Neuronal stem cell (in vitro differentiated cells): ENCODE measurements around the gene SEMA3D.

Experiments used
- DNase-seq: peaks from one replicate; pipeline ENCODE4 v3.0.0-alpha.2; 2013; ENCODE audit warnings: low spot score
- H2AFZ ChIP-seq: one replicate; pipeline ENCODE4 v1.6.1; 2013; ENCODE audit warnings: mild to moderate bottlenecking, low read length, inconsistent platforms
- H2AK5ac ChIP-seq: 2 replicates; pipeline ENCODE4 v1.6.1; 2013; ENCODE audit warnings: low read depth, mild to moderate bottlenecking, inconsistent platforms, low read length, moderate library complexity, mixed read lengths
- H2BK120ac ChIP-seq: 2 replicates; pipeline ENCODE4 v1.6.1; 2013; ENCODE audit warnings: low read depth, mild to moderate bottlenecking, inconsistent platforms, low read length, moderate library complexity, mixed read lengths
- H2BK12ac ChIP-seq: one replicate; pipeline ENCODE4 v1.6.1; 2013; ENCODE audit warnings: low read length, inconsistent platforms
- H2BK15ac ChIP-seq: 2 replicates; pipeline ENCODE4 v1.6.1; 2013; ENCODE audit warnings: mild to moderate bottlenecking, low read length, inconsistent platforms, mixed read lengths
- H2BK5ac ChIP-seq: one replicate; pipeline ENCODE4 v1.6.1; 2013; ENCODE audit warnings: inconsistent platforms, mild to moderate bottlenecking, low read length, moderate library complexity
- H3K14ac ChIP-seq: one replicate; pipeline ENCODE4 v1.6.1; 2013; ENCODE audit warnings: low read length, inconsistent platforms
- H3K18ac ChIP-seq: 2 replicates; pipeline ENCODE4 v1.6.1; 2013; ENCODE audit warnings: low read length, inconsistent platforms
- H3K23ac ChIP-seq: 2 replicates; pipeline ENCODE4 v1.6.1; 2013; ENCODE audit warnings: low read depth, mild to moderate bottlenecking, mixed read lengths, low read length, inconsistent platforms; ENCODE audit not compliant: poor library complexity
- H3K27ac ChIP-seq: replicated peaks from 3 replicates; pipeline ENCODE4 v1.5.1; 2013; ENCODE audit warnings: low read length, inconsistent platforms
- H3K27me3 ChIP-seq, 3 experiments: 2 replicates each; pipeline ENCODE4 v1.6.1; 2013; ENCODE audit warnings: low read length in 3 of 3, mild to moderate bottlenecking in 2 of 3, inconsistent platforms in 1 of 3, low read depth in 1 of 3, mixed read lengths in 1 of 3, moderate library complexity in 1 of 3; ENCODE audit not compliant: control insufficient read depth in 3 of 3, insufficient read depth in 3 of 3
- H3K36me3 ChIP-seq, 2 donors: replicated peaks in 1 of 2; 2 replicates each; pipeline ENCODE4 v1.6.1; 2013; ENCODE audit warnings: low read length in 2 of 2; ENCODE audit not compliant: control insufficient read depth in 2 of 2, insufficient read depth in 2 of 2
- H3K4ac ChIP-seq: 2 replicates; pipeline ENCODE4 v1.6.1; 2013; ENCODE audit warnings: inconsistent platforms, mild to moderate bottlenecking, low read length, moderate library complexity
- H3K4me1 ChIP-seq, 2 donors: 1 replicate in 1 of 2; 2 replicates in 1 of 2; pipeline ENCODE4 v1.6.1; 2013; ENCODE audit warnings: low read length in 2 of 2, low read depth in 1 of 2; ENCODE audit not compliant: control insufficient read depth in 2 of 2, insufficient read depth in 1 of 2
- H3K4me2 ChIP-seq: one replicate; pipeline ENCODE4 v1.6.1; 2013; ENCODE audit warnings: mild to moderate bottlenecking, low read length, inconsistent platforms; ENCODE audit not compliant: insufficient read depth, poor library complexity, severe bottlenecking
- H3K4me3 ChIP-seq, 2 donors: 2 replicates each; pipeline ENCODE4 v1.5.1; 2013; ENCODE audit warnings: low read length in 2 of 2, mild to moderate bottlenecking in 2 of 2, inconsistent platforms in 1 of 2, moderate library complexity in 1 of 2
- H3K79me1 ChIP-seq: one replicate; pipeline ENCODE4 v1.6.1; 2013; ENCODE audit warnings: low read depth, mild to moderate bottlenecking, inconsistent platforms, low read length, moderate library complexity
- H3K9ac ChIP-seq: one replicate; pipeline ENCODE4 v1.6.1; 2013; ENCODE audit warnings: mild to moderate bottlenecking, low read depth, low read length, inconsistent platforms; ENCODE audit not compliant: poor library complexity
- H3K9me3 ChIP-seq, 2 donors: replicated peaks in 1 of 2; 2 replicates each; pipeline versions ENCODE3 to v1.6.1; 2013; ENCODE audit warnings: low read length in 2 of 2, mild to moderate bottlenecking in 2 of 2, inconsistent platforms in 1 of 2, low read depth in 1 of 2, mixed read lengths in 1 of 2, moderate library complexity in 1 of 2; ENCODE audit not compliant: control insufficient read depth in 2 of 2, insufficient read depth in 1 of 2
- H4K8ac ChIP-seq: one replicate; pipeline ENCODE4 v1.6.1; 2013; ENCODE audit warnings: low read depth, mild to moderate bottlenecking, inconsistent platforms, low read length, moderate library complexity
- H4K91ac ChIP-seq: one replicate; pipeline ENCODE4 v1.6.1; 2013; ENCODE audit warnings: low read length, low read depth, mild to moderate bottlenecking, inconsistent platforms; ENCODE audit not compliant: poor library complexity
- WGBS, 2 donors: extraction: QIAGEN DNeasy Blood & Tissue Kit; methylation state at CpG; one replicate each; pipeline ENCODE4 v1.1.7; 2013; ENCODE audit warnings: missing lambda C conversion rate in 2 of 2, mixed read lengths in 1 of 2; ENCODE audit not compliant: insufficient read length in 2 of 2, insufficient replicate concordance in 1 of 2; ENCODE audit errors: extremely low coverage in 2 of 2; 5-methylcytosine and 5-hydroxymethylcytosine counted together

SEMA3D gene

GRCh38 chr7:85106719-85107118 is 80.1 kb downstream of the SEMA3D start:
- H2AK5ac ChIP-seq, result no peak overlapping the region
- WGBS, 2 donors, result no CpG with 5 or more reads among the region's 5 CpGs

GRCh38 chr7:85104432-85105205 is 82.2 kb downstream of the SEMA3D start:
- H4K8ac ChIP-seq, result no peak overlapping the region
- no peak overlapping the region for H3K4me2 ChIP-seq
- no peaks in the 10 kb centered on the region for H3K27me3 ChIP-seq
- H3K27ac ChIP-seq, result no peak overlapping the region
- H3K79me1 ChIP-seq, result no peaks in the 10 kb centered on the region
- H3K4me1 ChIP-seq, result peaks cover 0 to 2% of the 10 kb centered on the region in 2 donors
- H3K9me3 ChIP-seq, result no peaks in the 10 kb centered on the region
- H2BK12ac ChIP-seq, result no peak overlapping the region
- no CpG with 5 or more reads among the region's 4 CpGs for WGBS, 2 donors
- H4K91ac ChIP-seq, result no peak overlapping the region
- H2AFZ ChIP-seq, result no peak overlapping the region
- H3K23ac ChIP-seq, result no peak overlapping the region
- H3K14ac ChIP-seq, result no peak overlapping the region
- no peak overlapping the region for H2BK120ac ChIP-seq
- no peak overlapping the region for H3K18ac ChIP-seq
- no peak overlapping the region for H3K4ac ChIP-seq
- no peaks in the 10 kb centered on the region for H3K36me3 ChIP-seq
- no peak overlapping the region for H2AK5ac ChIP-seq
- H3K4me3 ChIP-seq, result no peak overlapping the region
- H2BK5ac ChIP-seq, result no peak overlapping the region
- no peak overlapping the region for H2BK15ac ChIP-seq
- DNase-seq, result no peak
- H3K9ac ChIP-seq, result no peak overlapping the region

More at GRCh38 chr7:85106719-85107118, 80.1 kb downstream of the SEMA3D start:
- no peak overlapping the region for H3K9ac ChIP-seq
- no peaks in the 10 kb centered on the region for H3K27me3 ChIP-seq
- H3K4me2 ChIP-seq, result no peak overlapping the region
- no peaks in the 10 kb centered on the region for H3K9me3 ChIP-seq
- DNase-seq, result no peak
- no peak overlapping the region for H4K91ac ChIP-seq
- no peaks in the 10 kb centered on the region for H3K79me1 ChIP-seq
- no peak overlapping the region for H2BK120ac ChIP-seq
- H3K27ac ChIP-seq, result no peak overlapping the region
- no peak overlapping the region for H3K4ac ChIP-seq
- peaks cover 0 to 2% of the 10 kb centered on the region in 2 donors for H3K4me1 ChIP-seq
- H4K8ac ChIP-seq, result no peak overlapping the region
- H3K18ac ChIP-seq, result no peak overlapping the region
- H2BK12ac ChIP-seq, result no peak overlapping the region
- no peak overlapping the region for H2BK15ac ChIP-seq
- no peaks in the 10 kb centered on the region for H3K36me3 ChIP-seq
- H2AFZ ChIP-seq, result no peak overlapping the region
- no peak overlapping the region for H3K14ac ChIP-seq
- H2BK5ac ChIP-seq, result no peak overlapping the region
- no peak overlapping the region for H3K23ac ChIP-seq
- no peak overlapping the region for H3K4me3 ChIP-seq

- Histone ChIP-seq H3K27ac (no peak overlapping the region), H3K4me3 (no peak overlapping the region), H3K27me3 (no peaks in the 10 kb centered on the region)
These were observed 82.9 kb downstream of the SEMA3D start for GRCh38 chr7:85103962-85104361.

GRCh38 chr7:85103357-85103756 is 83.5 kb downstream of the SEMA3D start:
- no peak overlapping the region for H3K9ac ChIP-seq
- H2BK5ac ChIP-seq, result no peak overlapping the region
- H2BK120ac ChIP-seq, result no peak overlapping the region
- WGBS, 2 donors, result no CpG with 5 or more reads among the region's 3 CpGs
- no peak overlapping the region for H3K27ac ChIP-seq
- no peak overlapping the region for H4K91ac ChIP-seq
- H3K27me3 ChIP-seq, result no peaks in the 10 kb centered on the region
- H2BK12ac ChIP-seq, result no peak overlapping the region
- H3K4me1 ChIP-seq, result peaks cover 0 to 2% of the 10 kb centered on the region in 2 donors
- no peak overlapping the region for H3K4ac ChIP-seq
- H2AFZ ChIP-seq, result no peak overlapping the region
- no peak for DNase-seq
- H2AK5ac ChIP-seq, result no peak overlapping the region
- no peaks in the 10 kb centered on the region for H3K9me3 ChIP-seq
- H3K18ac ChIP-seq, result no peak overlapping the region
- H4K8ac ChIP-seq, result no peak overlapping the region
- H3K23ac ChIP-seq, result no peak overlapping the region
- H3K14ac ChIP-seq, result no peak overlapping the region
- H3K4me3 ChIP-seq, result no peak overlapping the region
- no peak overlapping the region for H2BK15ac ChIP-seq
- H3K36me3 ChIP-seq, result no peaks in the 10 kb centered on the region
- no peaks in the 10 kb centered on the region for H3K79me1 ChIP-seq
- H3K4me2 ChIP-seq, result no peak overlapping the region

More at GRCh38 chr7:85103962-85104361, 82.9 kb downstream of the SEMA3D start:
- H2BK15ac ChIP-seq, result no peak overlapping the region
- no peak for DNase-seq
- peaks cover 0 to 2% of the 10 kb centered on the region in 2 donors for H3K4me1 ChIP-seq
- no peak overlapping the region for H3K14ac ChIP-seq
- no peak overlapping the region for H3K4me2 ChIP-seq
- H2AK5ac ChIP-seq, result no peak overlapping the region
- H3K18ac ChIP-seq, result no peak overlapping the region
- no peak overlapping the region for H4K8ac ChIP-seq
- H3K79me1 ChIP-seq, result no peaks in the 10 kb centered on the region
- no peak overlapping the region for H2BK5ac ChIP-seq
- H2AFZ ChIP-seq, result no peak overlapping the region
- H2BK12ac ChIP-seq, result no peak overlapping the region
- no peaks in the 10 kb centered on the region for H3K9me3 ChIP-seq
- no peak overlapping the region for H3K23ac ChIP-seq
- no peak overlapping the region for H3K9ac ChIP-seq
- no peak overlapping the region for H2BK120ac ChIP-seq
- H3K4ac ChIP-seq, result no peak overlapping the region
- H3K36me3 ChIP-seq, result no peaks in the 10 kb centered on the region
- no peak overlapping the region for H4K91ac ChIP-seq
